Left forelimb (tissue), 1 donor: ENCODE measurements around the gene AUTS2.

ENCODE experiments used
- DNase-seq: peaks from one replicate; pipeline ENCODE4 v3.0.0-alpha.2; 2018; ENCODE audit warnings: low spot score

AUTS2 gene

GRCh38 chr7:70132852-70133690 is 534.8 kb downstream of the AUTS2 start:
- no peak for DNase-seq

DNA sequence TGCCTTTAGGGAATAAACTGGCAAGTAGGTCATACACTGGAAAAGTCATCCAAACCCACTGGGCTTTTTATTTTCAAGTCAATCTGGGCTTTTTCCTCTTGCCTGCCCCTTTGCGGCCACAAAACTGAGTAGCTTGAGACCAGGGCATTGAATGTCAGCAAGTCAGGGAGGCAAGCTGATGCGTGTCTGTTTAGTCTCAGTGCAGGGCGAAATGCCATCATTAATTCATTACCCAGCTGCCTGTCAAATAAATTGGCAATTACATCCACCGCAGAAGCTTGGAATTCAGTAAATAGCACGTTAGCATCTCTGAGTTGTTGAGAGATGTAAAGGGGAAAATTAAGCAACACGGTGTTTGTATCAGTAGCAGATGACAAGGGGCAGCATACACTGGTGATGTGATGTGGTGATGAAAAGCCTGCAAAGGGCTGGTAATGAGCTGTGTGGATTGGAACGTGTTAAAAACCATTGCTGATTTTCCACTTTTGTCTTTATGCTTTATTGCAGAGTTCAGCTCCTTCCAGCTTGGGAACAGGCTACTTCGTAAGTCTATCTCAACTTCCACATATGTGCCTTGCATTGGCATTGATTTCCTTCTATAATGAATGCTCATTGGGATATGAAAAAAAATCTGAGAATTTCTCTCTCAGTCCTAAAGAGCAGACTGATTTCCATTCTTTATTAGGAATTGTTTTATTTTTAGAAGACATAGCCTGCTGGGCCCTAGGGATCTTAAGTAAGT is 535.9 kb downstream of the AUTS2 start:
- DNase-seq: no peak

GRCh38 chr7:70135656-70136055 is 537.4 kb downstream of the AUTS2 start:
- DNase-seq: no peak

- no peak for DNase-seq
These were observed 538.9 kb downstream of the AUTS2 start for GRCh38 chr7:70137126-70137525.

DNA sequence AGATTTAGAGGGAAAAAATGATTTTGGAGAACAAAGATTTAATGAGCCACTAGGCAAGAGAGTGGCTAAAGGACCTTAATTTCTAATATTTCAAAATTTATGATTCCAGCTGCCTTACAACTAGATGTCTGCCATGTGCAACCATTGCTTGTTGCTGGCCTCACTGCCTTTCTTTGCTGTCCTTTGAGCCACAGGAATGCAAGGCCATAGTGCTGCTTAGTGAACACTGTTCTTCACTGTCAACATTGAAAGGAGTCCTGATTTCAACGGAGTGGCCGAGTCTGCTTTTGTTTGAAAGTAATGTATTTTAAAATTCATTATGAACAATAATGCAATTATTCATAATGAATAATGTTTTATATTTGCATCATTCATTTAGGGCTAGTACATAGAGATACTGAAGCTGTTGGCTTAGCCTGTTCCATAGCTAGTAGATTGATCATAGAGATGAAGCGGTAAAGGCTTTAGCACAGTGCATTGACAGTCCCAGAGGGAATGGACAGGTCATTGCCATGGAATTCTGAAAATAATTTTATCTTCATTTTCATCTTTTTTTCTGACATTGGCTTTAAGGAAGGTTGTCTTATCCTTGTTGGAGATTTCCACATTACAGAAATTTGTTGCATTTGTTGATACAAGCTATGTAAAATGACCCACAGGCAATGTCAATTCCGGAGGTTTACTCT is 544.1 kb downstream of the AUTS2 start:
- DNase-seq: no peak

- DNase-seq: no peak
These were observed 545.1 kb downstream of the AUTS2 start for GRCh38 chr7:70143075-70144044.

DNA sequence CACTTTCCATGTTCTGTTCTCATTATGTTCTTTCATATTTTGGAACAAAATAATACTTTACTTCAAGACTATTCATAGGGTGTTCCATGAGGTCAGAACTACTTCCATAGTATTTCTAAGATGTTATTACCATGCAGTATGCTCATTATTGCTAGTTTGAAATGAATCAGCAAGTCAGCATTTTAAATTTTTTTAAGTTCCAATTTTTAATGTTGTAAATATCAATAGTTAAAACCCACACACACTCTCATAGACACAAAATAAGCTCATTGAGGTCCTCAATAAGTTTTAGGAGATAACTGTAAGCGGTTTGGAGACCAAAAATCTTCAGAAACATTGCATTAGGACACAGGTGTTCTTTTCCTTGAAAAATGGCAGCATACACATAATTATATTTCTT is 550.7 kb downstream of the AUTS2 start:
- DNase-seq: no peak

DNA sequence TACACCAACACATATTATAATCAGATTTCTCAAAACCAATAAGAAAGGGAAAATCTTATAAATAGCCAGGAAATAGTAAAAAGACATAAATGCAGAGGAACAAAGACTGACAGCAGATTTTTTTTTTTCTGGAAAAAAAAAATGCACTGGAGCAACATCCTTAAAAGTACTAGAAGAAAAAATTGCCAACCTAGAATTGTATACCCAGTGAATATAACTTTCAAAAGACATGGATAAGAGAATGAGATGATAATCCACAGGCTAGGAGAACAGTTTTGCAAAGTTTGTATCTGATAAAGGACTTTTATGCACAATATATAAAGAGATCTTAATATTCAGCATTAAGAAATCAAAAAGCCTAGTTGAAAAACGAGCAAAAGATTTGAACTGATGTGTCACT is 554.0 kb downstream of the AUTS2 start:
- DNase-seq: no peak

- no peak for DNase-seq
These were observed 555.7 kb downstream of the AUTS2 start for GRCh38 chr7:70153933-70154332.

DNA sequence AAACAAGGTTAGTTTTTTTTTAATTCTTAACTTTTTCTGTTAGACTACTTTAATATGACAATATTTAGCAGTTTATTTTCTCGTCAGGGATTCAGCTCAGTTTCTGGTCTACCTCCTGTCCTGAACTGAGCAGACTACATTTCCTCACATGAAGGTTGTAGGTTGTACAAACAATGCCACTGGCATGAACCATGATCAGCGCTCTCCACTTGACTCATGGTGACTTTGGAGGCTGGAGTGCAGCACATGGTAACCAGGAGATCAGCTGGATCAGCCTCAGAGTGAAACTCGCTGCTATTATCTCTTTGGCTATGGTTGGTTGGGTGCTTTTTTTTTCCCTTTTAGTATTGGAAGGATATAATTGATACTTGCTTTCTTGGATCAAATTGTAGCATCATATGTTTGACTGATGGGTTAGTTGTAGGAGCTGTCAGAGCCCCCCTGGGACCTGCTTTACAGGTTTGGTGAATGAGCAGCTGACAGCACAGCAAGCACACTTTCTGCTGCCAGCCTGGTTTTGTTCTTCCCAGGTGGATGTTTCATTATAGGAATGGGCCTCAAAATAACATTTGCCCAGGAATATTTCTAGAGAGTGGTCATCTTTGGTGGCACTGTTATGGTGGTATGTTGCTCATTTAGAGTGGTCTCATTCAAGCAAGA is 556.4 kb downstream of the AUTS2 start:
- no peak for DNase-seq

DNA sequence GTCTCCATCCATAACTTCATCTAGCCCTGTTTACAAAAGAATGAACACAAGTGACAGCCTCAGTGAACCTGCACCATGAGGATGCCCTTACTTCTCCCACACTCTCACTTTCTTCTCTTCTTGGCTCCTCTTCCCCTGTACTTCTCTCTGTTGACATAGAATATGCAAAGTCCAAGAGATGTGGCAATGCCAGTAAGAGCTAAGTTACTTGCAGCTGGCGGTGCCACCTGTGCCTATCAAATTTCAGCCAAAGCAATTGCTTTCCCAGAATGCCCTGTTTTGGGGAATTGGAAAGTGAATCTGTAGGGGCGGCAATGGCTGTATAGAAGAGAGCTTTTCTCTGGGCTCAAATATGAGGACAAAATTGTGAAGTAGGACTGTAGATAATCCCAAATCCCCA is 557.8 kb downstream of the AUTS2 start:
- DNase-seq: no peak

- no peak for DNase-seq
These were observed 560.8 kb downstream of the AUTS2 start for GRCh38 chr7:70159121-70159520.

DNA sequence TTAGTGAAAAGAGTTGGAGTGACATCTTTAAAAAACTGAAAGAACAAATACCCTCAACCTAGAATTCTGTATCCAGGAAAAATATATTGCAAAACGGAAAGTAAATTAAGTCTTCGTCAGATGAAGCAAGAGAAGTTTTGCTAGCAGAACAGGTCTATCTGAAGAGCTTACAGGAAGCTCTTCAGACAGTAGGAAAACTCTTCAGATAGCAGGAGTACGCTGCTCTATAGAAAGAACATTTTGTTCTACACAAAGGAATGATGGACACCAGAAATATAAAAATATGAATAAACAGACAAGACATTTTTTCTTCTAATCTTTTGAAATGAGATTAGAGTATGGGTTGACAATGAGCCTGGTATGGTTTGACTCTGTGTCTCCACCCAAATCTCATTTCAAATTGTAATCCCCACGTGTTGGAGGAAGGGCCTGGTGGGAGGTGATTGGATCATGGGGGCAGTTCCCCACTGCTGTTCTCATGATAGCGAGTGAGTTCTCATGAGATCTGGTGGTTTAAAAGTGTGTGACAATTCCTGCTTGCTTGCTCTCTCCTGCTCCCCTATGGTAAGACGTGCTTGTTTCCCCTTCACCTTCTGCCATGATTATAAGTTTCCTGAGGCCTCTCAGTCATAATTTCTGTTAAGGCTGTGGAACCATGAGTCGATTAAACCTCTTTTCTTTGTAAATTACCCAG is 567.3 kb downstream of the AUTS2 start:
- no peak for DNase-seq

- DNase-seq: no peak
These were observed 573.2 kb downstream of the AUTS2 start for GRCh38 chr7:70171369-70171920.

- DNase-seq: no peak
These were observed 578.9 kb downstream of the AUTS2 start for GRCh38 chr7:70177166-70177565.

GRCh38 chr7:70178211-70178610 is 579.9 kb downstream of the AUTS2 start:
- no peak for DNase-seq

DNA sequence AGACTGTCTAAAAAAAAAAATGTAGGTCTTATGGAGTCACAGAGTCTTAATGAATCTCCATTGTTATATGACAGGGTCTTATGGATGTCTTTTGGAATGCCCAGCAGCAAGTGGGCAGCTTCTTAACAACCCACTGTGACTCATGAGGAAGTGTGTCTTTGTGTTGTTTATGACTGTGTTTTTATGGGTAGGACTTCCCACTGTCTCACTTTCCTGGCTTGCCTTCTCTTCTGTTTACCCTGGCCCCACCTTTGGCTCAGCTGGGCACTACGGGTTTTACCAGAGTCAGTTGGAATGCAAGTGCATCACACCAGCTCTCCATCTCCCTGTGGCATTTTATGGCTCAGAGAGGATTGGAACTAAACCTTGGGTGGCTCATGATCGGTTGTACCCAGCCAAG is 580.5 kb downstream of the AUTS2 start:
- DNase-seq: no peak

- no peak for DNase-seq
These were observed 584.2 kb downstream of the AUTS2 start for GRCh38 chr7:70182521-70182920.

DNA sequence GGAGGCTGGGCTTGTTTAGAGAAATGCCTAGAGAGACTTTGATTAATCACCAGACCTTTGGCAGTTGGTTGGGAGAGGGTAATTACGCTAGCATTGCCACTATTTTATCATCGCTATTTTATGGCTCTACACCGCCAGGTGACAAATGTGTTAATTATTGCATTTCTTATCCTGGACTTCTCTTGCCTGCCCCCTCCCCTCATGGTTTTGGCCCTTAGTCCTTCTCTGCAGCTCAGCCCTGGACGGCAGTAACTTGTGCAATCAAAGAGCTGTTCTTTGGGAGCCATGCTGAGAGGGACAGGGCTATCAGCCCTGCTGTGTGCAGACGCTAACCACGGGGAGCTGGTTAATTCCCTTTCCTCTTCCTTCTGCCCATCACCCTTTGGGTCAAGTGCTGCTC is 585.0 kb downstream of the AUTS2 start:
- no peak for DNase-seq
